ENCODE measurements around the gene SEMA3A.

DNA sequence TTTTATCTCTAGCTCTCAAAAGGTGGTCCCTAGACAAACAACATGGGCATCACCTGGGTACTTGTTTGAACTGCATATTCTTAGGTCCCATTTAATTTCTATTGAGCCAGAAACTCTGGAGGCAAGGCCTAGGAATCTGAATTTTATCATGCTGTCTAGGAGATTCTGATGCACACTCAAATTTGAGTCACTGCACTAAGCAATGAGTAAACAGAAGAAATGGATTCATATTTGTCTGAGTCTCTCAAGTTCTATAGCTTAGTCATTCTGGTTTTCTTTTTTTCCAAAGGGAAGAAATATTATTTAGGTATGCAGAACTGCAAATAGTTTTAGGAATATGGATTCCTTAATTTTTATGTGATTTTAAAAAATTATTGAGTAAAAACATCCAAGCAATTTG is 185.5 kb downstream of the SEMA3A start:
- TF ChIP-seq CTCF (IDR thresholded peaks at IDR 0.05; ENCODE audit: insufficient read depth, low read length, poor library complexity, severe bottlenecking) (no peak), EZH2phosphoT487 (conservative IDR thresholded peaks at IDR 0.05; ENCODE audit: low read length) (no peak)

Data from SU-DHL-6 (cell line).